MG63 (cell line): ENCODE measurements around the gene OR5D16. TPM values are rescaled to one million over a fixed set of nuclear protein-coding genes. Genes with fewer than 3 reads are reported as not detected.
"Not testable (repeated sequence)": the region's sequence is repeated elsewhere in the genome, so short reads cannot be mapped to it uniquely, and the experiment has no call there.

Experiments
- DNase-seq: peaks from one replicate; pipeline ENCODE4 v3.0.0-alpha.2; 2020
- H3K27me3 ChIP-seq: fragments of 250-450 bp; sonication (Bioruptor Pico); 2 replicates; pipeline ENCODE4 v1.5.1; 2020; ENCODE audit warnings: mild to moderate bottlenecking, moderate library complexity
- H3K36me3 ChIP-seq: fragments of 250-450 bp; sonication (Bioruptor Pico); 2 replicates; pipeline ENCODE4 v1.5.1; 2020; ENCODE audit warnings: mild to moderate bottlenecking, moderate library complexity
- H3K4me3 ChIP-seq: fragments of 250-450 bp; sonication (Bioruptor Pico); 2 replicates; pipeline ENCODE4 v1.5.1; 2020; ENCODE audit warnings: mild to moderate bottlenecking, moderate library complexity
- H3K9me3 ChIP-seq: fragments of 250-450 bp; sonication (Bioruptor Pico); 2 replicates; pipeline ENCODE4 v1.5.1; 2020; ENCODE audit warnings: mild to moderate bottlenecking, moderate library complexity
- total RNA-seq: library from RNA; depleted of rRNA; stranded (reverse); fragments of >200 nt; shearing (Covaris generic); gene quantifications from 2 replicates; pipeline ENCODE4 v1.2.3, GENCODE V29; 2014; ENCODE audit warnings: low replicate concordance; rRNA removed

The OR5D16 gene
- not detected in 2 replicates for total RNA-seq

GRCh38 chr11:55838452-55838851 lies at the start of gene OR5D16:
OR5D16 (plus strand) TSS chr11:55838752; CDS start chr11:55838752, 0 bp downstream.
- no peak for DNase-seq
- H3K4me3 ChIP-seq: no peak within 1 kb of the TSS
- no peaks in the 10 kb centered on the region; the same call in 1 of the 2 replicates for H3K9me3 ChIP-seq
- H3K27me3 ChIP-seq: no peaks in the 10 kb centered on the region
- H3K36me3 ChIP-seq: no peaks in the 10 kb centered on the region

- Histone ChIP-seq H3K36me3 (no peaks in the 10 kb centered on the region), H3K27me3 (no peaks in the 10 kb centered on the region), H3K4me3 (no peak overlapping the region), H3K9me3 (no peaks in the 10 kb centered on the region)
- no peak for DNase-seq
These were observed 46.9 kb upstream of the OR5D16 start for GRCh38 chr11:55791606-55792005.

GRCh38 chr11:55793321-55793720 lies 45.2 kb upstream of the OR5D16 start:
- no peaks in the 10 kb centered on the region for H3K36me3 ChIP-seq
- no peak overlapping the region for H3K4me3 ChIP-seq
- no peak for DNase-seq
- H3K27me3 ChIP-seq: no peaks in the 10 kb centered on the region
- H3K9me3 ChIP-seq: no peaks in the 10 kb centered on the region

GRCh38 chr11:55795256-55795655 lies 43.3 kb upstream of the OR5D16 start, which contains the start of gene OR5D14:
OR5D14 (plus strand) TSS chr11:55795556; CDS start chr11:55795556, 0 bp downstream.
- DNase-seq: no peak
- H3K27me3 ChIP-seq: no peaks in the 10 kb centered on the region
- no peak within 1 kb of the TSS for H3K4me3 ChIP-seq
- no peaks in the 10 kb centered on the region for H3K9me3 ChIP-seq
- H3K36me3 ChIP-seq: no peaks in the 10 kb centered on the region

- Histone ChIP-seq H3K9me3 (no peaks in the 10 kb centered on the region), H3K27me3 (no peaks in the 10 kb centered on the region), H3K36me3 (no peaks in the 10 kb centered on the region), H3K4me3 (no peak overlapping the region)
- no peak for DNase-seq
These were observed 32.3 kb upstream of the OR5D16 start for GRCh38 chr11:55806248-55806647.

GRCh38 chr11:55811067-55811466 lies 27.5 kb upstream of the OR5D16 start, which contains the start of gene OR5L1:
OR5L1 (plus strand) TSS chr11:55811367; CDS start chr11:55811467, 100 bp downstream.
- Histone ChIP-seq H3K36me3 (no peaks in the 10 kb centered on the region), H3K27me3 (no peaks in the 10 kb centered on the region), H3K4me3 (no peak within 1 kb of the TSS), H3K9me3 (no peaks in the 10 kb centered on the region)
- no peak for DNase-seq

- Histone ChIP-seq H3K27me3 (no peaks in the 10 kb centered on the region), H3K36me3 (no peaks in the 10 kb centered on the region), H3K9me3 (no peaks in the 10 kb centered on the region), H3K4me3 (no peak within 1 kb of the TSS)
- no peak for DNase-seq
These were observed 19.2 kb upstream of the OR5D16 start, which contains the start of gene OR5D18 for GRCh38 chr11:55819330-55819729. OR5D18 (plus strand) TSS chr11:55819630; CDS start chr11:55819630, 0 bp downstream.

GRCh38 chr11:55826919-55827318 lies 11.6 kb upstream of the OR5D16 start, which contains the start of gene OR5L2:
OR5L2 (plus strand) TSS chr11:55827219; CDS start chr11:55827219, 0 bp downstream.
- DNase-seq: no peak
- Histone ChIP-seq H3K36me3 (no peaks in the 10 kb centered on the region), H3K4me3 (no peak within 1 kb of the TSS), H3K9me3 (no peaks in the 10 kb centered on the region), H3K27me3 (no peaks in the 10 kb centered on the region)

- H3K4me3 ChIP-seq: no peak overlapping the region
- H3K27me3 ChIP-seq: no peaks in the 10 kb centered on the region
- DNase-seq: no peak
- no peaks in the 10 kb centered on the region for H3K9me3 ChIP-seq
- H3K36me3 ChIP-seq: no peaks in the 10 kb centered on the region
These were observed 8.9 kb downstream of the OR5D16 start for GRCh38 chr11:55847453-55847852.

- no peaks in the 10 kb centered on the region for H3K27me3 ChIP-seq
- DNase-seq: no peak
- no peak overlapping the region for H3K4me3 ChIP-seq
- H3K36me3 ChIP-seq: no peaks in the 10 kb centered on the region
- no peaks in the 10 kb centered on the region for H3K9me3 ChIP-seq
These were observed 10.5 kb downstream of the OR5D16 start for GRCh38 chr11:55849037-55849436.

GRCh38 chr11:55852141-55852540 lies 13.6 kb downstream of the OR5D16 start:
- DNase-seq: no peak
- H3K27me3 ChIP-seq: no peaks in the 10 kb centered on the region
- H3K36me3 ChIP-seq: no peaks in the 10 kb centered on the region
- no peak overlapping the region for H3K4me3 ChIP-seq
- H3K9me3 ChIP-seq: no peaks in the 10 kb centered on the region

- no peak overlapping the region for H3K4me3 ChIP-seq
- no peaks in the 10 kb centered on the region for H3K36me3 ChIP-seq
- DNase-seq: no peak
- no peaks in the 10 kb centered on the region for H3K9me3 ChIP-seq
- H3K27me3 ChIP-seq: no peaks in the 10 kb centered on the region
These were observed 16.2 kb downstream of the OR5D16 start for GRCh38 chr11:55854704-55855103.

GRCh38 chr11:55867354-55867753 lies 28.8 kb downstream of the OR5D16 start:
- H3K27me3 ChIP-seq, H3K4me3 ChIP-seq, DNase-seq: not testable (repeated sequence)

GRCh38 chr11:55872731-55873130 lies 34.2 kb downstream of the OR5D16 start:
- DNase-seq, H3K27me3 ChIP-seq, H3K4me3 ChIP-seq: not testable (repeated sequence)

More at GRCh38 chr11:55867354-55867753, 28.8 kb downstream of the OR5D16 start:
- H3K36me3 ChIP-seq, H3K9me3 ChIP-seq: not testable (repeated sequence)

GRCh38 chr11:55873146-55873545 lies 34.6 kb downstream of the OR5D16 start:
- H3K27me3 ChIP-seq, DNase-seq, H3K9me3 ChIP-seq, H3K36me3 ChIP-seq, H3K4me3 ChIP-seq: not testable (repeated sequence)

More at GRCh38 chr11:55872731-55873130, 34.2 kb downstream of the OR5D16 start:
- not testable (repeated sequence) for H3K36me3 ChIP-seq, H3K9me3 ChIP-seq

GRCh38 chr11:55882997-55883396 lies 44.4 kb downstream of the OR5D16 start, which contains the start of gene TRIM51:
TRIM51 (plus strand) TSS chr11:55883297; CDS start chr11:55885429, 2,132 bp downstream.
- not testable (repeated sequence) for H3K27me3 ChIP-seq, H3K9me3 ChIP-seq, H3K4me3 ChIP-seq, H3K36me3 ChIP-seq, DNase-seq

- not testable (repeated sequence) for DNase-seq, H3K36me3 ChIP-seq, H3K9me3 ChIP-seq, H3K4me3 ChIP-seq, H3K27me3 ChIP-seq
These were observed 46.4 kb downstream of the OR5D16 start for GRCh38 chr11:55884995-55885394.

GRCh38 chr11:55885481-55885880 lies 46.9 kb downstream of the OR5D16 start:
- H3K27me3 ChIP-seq, H3K4me3 ChIP-seq, DNase-seq, H3K9me3 ChIP-seq, H3K36me3 ChIP-seq: not testable (repeated sequence)
